Right forelimb (tissue), 1 donor: ENCODE measurements around the gene IRF2BP2.

Experiments
- DNase-seq: peaks from one replicate; pipeline ENCODE4 v3.0.0-alpha.2; 2018

Gene IRF2BP2

GRCh38 chr1:234612352-234613127, 2.6 kb upstream of the IRF2BP2 start:
- peak; percentile 91 for DNase-seq

- DNase-seq = peak; percentile 70
These were observed 1.9 kb upstream of the IRF2BP2 start for GRCh38 chr1:234611847-234612351.

- no peak for DNase-seq
These were observed 1.4 kb upstream of the IRF2BP2 start for GRCh38 chr1:234611225-234611846.

- DNase-seq = peak; percentile 97
These were observed 767 bp upstream of the IRF2BP2 start for GRCh38 chr1:234610666-234611224.

- no peak for DNase-seq
These were observed 311 bp downstream of the IRF2BP2 start for GRCh38 chr1:234609691-234610042.

GRCh38 chr1:234608911-234609690, 877 bp downstream of the IRF2BP2 start:
- DNase-seq = peak; percentile 67

GRCh38 chr1:234608025-234608910, 1.7 kb downstream of the IRF2BP2 start:
- peak; percentile 80 for DNase-seq

GRCh38 chr1:234607109-234608024, 2.6 kb downstream of the IRF2BP2 start:
- no peak for DNase-seq

GRCh38 chr1:234606784-234607108, 3.2 kb downstream of the IRF2BP2 start:
- DNase-seq = no peak

- no peak for DNase-seq
These were observed 3.8 kb downstream of the IRF2BP2 start for GRCh38 chr1:234605983-234606783.

GRCh38 chr1:234605399-234605982, 4.5 kb downstream of the IRF2BP2 start:
- no peak for DNase-seq

- no peak for DNase-seq
These were observed 5.2 kb downstream of the IRF2BP2 start for GRCh38 chr1:234604495-234605398.

GRCh38 chr1:234603221-234604204, 6.5 kb downstream of the IRF2BP2 start:
- DNase-seq = no peak

GRCh38 chr1:234602334-234603220, 7.4 kb downstream of the IRF2BP2 start:
- DNase-seq = no peak

GRCh38 chr1:234601301-234602017, 8.5 kb downstream of the IRF2BP2 start:
- DNase-seq = peak; percentile 21
